Pons (tissue), 1 donor: Measurements from ENCODE around the gene SP4.
A peak's percentile ranks its signal among the peaks of the same experiment; 100 is the strongest.

Source experiments
- DNase-seq: peaks from one replicate; pipeline ENCODE4 v3.0.0-alpha.2; 2016; ENCODE audit warnings: low spot score

Gene SP4

DNA sequence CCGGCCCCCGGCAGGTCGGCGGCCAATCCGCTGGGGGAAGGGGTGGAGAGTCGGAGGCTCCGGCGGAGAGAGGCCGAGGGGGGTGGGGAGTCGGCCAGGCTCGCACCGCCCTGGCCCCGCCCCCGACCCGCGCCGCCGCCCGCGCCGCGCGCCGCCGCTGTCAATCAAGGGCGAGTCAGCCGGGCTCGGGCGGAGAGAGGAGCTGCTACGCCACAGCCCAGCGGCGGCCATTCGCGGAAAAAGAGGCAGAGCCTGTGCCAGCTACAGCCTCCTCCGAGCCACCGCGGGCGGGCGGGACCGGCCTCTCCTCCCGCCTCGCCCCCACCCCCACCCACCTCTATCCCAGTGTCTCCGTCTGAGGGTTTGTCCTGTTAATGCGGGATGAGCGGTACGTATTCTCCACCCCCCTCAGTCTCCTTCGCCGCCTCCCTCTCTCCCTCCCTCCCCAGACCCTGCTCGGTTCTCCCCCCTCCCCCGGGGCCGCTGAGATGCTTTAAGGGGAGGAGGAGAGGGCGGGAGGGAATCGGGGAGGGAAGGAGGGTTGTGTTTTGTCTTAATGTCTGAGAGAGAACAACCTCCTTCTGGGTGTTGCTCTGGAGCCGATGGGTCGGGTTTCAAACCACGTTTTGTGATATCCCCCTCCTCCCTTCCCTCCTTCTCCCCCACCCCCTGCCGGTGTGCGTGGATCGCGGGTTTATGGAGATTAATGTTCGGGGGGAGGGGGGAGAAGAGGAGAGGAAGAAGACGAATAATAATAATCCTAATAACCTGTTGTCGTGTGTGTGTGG, at the start of gene SP4:
TSS of gene SP4 (plus strand) at position 213 of the 788 bp plus-strand sequence. CDS start at position 382, 169 bp downstream.
- peak; percentile 93 for DNase-seq

DNA sequence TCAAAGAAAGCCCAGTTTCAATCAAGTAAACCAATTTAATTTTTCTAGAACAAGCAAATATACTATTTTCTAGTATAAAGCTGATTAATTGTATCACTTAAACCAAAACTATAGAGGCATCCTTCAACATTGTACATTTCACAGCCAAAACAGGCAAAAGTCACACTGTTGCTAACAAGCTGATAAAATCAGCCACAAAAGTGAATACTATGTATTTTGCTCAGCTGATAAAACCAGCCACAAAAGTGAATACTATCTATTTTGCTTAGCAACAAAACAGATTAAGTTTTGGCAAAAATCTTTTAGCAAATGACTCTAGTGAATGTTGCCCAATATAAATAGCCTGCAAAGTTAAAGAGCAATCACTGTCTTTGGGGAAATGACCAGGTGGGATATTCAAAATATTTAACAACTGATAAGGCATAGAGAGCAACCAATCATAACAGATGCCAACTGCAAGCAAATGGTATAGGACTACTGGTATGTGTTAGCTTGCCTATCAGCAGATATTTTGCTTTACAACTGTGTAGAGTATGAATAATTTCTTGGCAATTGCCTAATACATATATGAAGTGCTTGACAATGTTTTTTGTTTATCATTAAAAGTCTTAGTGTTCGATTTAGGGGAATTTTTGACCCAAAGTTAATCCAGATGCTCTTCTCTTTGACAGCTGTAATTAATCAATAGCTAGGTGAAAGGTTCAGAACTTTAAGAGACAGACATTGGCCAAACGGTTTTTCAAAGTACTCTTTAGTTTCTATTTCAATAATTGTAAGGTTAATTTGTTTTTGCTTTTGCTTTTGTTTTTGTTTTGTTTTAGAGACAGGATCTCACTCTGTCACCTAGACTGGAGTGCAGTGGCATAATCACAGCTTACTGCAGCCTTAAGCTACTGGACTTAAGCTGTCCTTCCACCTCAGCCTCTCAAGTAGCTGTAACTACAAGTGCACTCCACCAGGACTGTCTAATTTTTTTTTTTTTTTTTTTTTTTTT, 44.4 kb upstream of the SP4 start:
- no peak for DNase-seq

DNA sequence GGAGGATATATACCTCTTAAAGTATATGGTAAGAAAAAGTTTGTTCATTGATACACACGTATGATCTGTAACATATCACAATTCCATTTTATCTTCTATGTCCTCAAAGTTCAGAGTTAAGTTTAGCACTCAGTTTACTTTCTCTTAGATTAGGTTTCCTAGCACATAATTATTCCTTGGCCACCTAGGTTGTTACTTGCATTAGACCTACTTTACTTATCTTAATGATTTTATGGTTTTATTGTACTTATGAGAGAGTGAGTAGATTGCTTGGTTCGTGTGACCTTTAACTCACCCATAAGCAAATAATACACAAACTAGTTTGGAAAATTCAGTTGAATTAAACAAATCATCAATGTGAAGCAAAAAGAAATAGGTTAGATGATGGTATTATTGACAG, 33.9 kb upstream of the SP4 start:
- no peak for DNase-seq

DNA sequence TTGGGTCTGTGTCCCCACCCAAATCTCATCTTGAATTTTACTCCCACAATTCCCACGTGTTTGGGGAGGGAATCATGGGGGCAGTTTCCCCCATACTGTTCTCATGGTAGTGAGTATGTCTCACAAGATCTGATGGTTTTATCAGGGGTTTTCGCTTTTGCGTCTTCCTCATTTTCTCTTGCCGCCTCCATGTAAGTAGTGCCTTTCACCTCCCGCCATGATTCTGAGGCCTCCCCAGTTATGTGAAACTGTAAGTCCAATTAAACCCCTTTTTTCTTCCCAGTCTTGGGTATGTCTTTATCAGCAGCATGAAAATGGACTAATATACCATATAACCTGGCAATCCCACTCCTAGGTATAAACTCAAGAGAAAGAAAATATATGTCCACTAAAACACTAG, 25.9 kb upstream of the SP4 start:
- DNase-seq: no peak

DNA sequence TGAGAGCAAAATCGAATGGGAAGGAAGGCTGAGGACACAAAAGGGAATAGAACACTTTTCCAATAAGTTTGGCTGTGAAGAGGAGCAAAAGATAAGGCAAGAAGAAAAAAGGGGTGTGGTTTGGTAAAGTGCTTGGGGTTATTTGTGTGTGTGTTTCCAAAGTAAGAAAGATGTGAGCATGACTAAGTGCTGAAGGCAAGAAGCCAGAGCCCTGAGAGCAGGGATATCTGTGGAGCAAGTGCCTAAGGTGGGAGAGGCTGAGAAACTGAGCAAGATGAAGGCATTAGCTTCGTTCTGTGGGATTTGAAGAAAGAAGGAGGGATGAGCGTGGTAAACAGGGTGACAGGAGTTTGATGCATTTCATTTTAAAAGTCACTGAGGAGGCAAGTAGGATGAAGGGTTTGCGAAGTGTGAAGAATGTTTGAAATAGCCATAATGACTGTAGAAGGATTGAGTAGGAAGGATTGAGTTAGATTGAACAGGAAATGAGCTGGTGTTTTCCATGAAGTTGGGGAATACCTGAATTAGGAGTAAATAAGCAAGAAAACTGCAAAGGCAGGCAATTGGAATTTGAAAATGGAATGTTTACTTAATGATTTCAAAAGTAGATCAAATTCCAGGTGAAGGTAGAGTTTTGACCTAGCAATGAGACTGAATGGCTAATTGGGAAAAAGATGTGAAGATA, 19.9 kb upstream of the SP4 start:
- no peak for DNase-seq

DNA sequence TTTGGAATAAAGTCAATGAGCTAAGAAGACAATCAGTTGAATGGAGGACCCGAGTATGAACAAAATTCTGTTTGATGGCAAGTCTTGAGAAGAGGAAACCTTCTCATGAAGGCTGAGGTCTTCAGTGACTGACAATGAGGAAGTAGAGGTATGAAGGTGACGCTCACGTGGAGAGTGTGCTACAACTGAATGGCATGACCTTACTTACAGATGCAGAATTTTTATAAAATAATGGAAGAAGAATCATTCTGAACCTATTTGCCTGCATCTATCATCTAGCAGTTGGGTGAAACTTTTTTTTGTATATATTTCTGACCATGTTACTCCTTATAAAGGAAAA, 19.4 kb upstream of the SP4 start:
- no peak for DNase-seq

DNA sequence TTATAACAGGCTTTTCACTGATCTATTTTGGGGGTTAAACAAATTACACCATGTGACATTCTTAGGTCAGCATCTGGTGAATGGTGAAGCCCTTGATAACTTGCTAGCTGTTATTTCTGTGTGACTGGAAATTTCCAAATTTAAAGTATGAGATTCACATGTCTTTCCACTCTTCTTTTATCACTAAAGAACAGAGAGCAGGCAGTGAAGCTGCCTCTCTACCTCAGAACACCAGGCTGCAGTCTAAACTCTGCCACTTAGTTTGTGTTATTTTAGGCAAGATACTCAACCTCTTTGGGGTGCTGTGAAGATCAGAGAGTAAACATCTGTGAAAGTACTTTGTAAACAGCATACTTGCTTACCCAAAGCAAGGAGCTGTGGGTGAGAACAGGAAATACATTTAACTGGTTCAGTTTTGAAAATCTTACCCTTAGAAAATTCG, 15.5 kb upstream of the SP4 start:
- DNase-seq: no peak

DNA sequence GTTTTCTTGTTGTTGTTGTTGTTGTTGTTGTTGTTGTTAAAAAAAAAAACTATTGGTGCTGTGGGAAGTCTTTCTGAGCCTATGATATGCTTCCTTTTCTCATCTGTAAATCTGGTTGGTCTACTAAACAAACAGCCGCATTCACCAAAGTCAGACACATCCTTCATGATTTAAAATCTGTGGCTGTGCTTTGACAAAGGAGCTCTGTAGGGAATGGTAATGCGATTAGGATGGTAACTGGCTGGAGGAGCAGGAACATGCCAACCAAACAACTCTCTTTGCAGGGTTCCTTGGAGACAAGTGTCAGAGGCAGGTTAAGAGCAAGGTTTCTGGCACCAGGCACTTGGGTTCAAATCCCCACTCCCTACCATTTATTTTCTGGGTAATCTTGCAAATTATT, 14.9 kb upstream of the SP4 start:
- peak; percentile 93 for DNase-seq

DNA sequence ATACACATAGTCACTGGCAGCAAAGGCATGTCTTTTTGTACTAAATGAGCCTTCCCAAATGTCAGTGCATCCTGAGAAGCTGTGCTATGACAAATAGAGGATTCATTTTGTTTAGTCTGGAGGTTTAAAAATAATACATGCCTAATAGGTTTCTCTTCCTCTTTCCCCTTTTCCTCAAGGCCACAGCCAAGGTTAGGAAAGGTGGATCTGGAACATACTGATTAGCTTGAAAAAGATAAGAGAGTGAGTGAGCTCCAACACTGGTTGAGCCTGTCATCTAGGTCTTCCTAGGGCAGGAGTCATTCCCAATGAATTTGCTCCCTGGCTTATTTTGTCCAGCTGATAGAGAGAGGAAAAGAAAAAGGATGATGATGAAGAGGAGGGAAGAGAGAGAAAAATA, 14.4 kb upstream of the SP4 start:
- no peak for DNase-seq

DNA sequence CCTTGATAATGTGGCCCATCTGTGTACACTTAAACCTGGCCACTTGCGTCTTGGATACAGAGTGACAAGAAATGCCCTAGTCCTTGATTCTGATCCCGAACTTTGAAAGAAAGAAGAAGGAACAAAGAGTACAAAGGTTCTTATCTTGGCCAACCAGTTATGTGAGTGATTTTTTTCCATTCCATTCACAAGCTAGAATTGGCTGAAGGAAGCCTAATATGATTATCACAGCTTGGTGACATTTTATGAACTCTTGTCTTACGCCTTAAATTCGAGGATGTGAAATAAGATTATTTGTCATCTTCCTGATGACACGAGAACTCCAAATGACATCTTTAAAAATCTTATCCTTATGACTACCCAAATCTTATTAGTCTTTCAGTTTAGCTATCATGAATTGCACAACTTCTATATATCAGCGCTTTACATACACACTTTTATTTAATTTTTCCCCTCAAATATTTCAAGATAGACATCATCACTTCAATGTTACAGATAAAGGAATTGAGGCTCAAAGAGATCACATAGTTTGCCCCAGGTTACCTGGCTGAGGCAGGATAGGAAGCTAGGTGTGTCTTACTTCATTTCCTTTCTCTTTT, 13.0 kb upstream of the SP4 start:
- no peak for DNase-seq

DNA sequence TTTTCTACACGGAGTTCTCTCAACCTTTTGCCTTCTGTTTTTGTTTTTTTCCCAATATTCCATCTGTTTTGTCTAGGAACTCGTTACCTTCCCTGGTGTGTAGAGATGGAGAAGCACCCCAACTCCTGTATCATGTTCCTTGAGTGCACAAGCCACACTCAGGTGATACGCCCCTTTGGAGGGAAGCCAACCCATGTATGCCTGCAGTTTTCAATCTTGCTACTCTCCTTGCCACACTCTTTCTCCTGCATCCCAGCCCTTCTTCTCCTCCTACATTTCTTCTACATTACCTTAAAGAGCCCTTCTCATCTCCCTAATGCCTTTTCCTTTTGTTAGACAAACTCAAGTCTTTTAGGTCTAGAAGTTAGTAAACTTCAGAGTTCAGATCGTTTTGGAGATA, 10.2 kb upstream of the SP4 start:
- no peak for DNase-seq

DNA sequence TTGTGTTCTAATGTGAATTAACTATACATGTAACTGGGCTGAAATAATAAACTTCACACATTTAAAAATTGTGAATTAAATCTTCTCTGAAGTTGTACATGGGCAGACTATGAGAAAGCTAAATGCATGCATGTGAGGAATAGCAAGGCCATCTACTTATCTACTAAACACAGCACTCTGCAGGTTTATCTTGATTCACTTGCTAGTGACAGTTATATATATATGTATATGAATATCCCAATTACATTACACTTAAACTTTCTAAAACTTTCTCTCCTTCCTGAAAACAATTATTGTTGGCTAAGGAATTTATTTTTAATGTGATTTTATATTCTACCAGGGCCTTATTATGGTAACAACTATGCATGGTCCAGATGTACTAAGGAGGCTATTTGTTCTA, 5.1 kb upstream of the SP4 start:
- DNase-seq: no peak

DNA sequence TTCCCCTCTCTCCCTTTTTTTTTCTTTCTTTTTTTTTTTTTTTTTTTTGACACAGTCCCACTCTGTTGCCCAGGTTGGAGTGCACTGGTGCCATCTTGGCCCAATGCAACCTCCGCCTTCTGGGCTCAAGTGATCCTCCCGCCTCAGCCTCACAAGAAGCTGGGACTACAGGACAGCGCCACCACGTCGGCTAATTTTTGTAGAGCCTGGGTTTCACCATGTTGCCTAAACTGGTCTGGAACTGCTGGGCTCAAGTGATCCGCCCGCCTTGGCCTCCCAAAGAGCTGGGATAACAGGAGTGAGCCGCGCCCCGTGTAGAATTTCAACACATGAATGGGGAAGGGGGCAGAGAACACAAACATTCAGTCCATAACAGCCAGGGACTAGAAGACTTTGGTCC, 2.6 kb upstream of the SP4 start:
- DNase-seq: no peak

DNA sequence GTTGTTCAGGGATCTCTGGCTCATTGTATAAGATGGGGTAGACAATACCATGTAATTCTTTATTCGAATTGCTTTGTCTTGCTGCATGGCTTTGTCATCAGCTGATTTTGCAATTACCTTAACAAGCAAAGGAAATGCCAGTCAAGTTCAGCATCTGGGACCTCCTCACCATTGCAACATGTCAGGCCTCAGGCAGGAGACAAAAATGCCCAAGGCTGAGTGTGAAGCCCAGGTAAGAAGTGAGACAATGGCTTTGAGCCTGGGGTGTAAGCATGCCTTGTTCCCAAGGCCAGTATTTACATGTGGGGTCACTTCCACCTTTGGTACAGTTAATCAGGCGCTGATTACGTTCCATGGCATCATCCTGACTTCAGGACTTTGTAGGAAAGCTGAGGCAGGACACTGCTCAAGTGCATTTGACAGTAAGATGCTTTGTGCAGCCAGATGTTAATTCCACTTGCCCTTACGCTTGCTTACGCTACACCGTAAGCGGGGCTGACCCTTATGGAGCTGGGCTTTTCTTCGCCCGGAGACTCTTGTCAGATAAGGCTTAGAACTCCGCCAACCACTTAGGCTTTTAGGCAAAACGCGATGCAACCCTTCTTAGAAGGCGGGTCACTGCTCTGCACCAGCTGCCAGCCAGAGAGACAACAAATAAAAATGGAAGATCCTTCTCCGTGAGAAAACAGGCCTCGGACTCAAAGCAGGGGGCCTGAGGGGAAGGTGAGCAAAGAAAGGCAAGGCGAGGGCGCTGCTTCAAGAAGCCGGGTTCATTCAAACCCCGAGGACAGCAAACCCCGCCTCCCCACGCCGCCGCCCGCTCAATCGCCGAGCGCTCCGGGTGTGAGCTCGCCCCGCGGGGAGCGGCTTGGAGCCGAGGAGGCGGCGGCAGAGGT, 1.3 kb upstream of the SP4 start:
- peak; percentile 8 for DNase-seq

DNA sequence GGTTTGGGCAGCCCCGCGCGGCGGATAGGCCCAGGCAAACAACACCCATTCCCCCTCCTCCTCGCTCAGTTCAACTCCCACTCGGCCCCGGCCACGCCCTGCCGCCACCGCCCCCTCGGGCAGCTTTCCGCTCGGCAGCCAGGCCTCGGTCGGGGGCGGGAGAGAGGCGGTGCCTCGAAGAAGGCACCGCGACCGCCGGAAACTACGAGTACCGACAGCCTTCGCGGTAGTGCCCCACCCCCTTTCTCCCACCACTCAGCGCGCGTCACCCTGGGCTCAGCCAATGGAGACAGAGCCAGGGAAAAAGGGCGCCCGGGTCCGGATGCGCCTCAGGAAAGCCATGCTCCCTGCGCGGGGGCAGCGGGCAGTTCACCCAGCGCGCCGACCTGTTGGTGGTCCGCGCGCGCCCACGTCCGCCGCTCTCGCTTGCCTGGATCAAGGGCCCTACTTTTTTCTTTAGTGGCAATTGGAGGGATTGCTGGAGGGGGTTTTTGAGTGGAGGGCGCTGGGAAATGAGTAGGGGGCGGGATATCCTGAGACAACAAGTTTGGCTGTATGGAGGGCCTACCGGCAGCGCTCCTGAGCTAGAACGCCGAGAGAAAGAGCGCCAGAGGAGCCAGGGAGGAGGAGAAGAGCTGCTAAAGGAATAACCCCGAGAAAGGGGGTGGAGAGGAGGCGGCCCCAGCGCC, 557 bp upstream of the SP4 start:
- peak; percentile 98 for DNase-seq

DNA sequence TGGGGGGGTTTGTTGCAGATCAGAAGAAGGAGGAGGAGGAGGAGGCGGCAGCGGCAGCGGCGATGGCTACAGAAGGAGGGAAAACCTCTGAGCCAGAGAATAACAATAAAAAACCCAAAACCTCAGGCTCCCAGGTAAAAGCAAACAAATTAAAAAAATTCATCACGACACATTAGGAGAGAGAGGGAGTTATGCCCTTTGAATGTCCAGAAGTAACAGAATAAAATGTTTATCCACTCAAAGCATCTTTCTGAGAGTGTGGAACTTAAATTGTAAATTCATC, 717 bp downstream of the SP4 start:
- DNase-seq: no peak

DNA sequence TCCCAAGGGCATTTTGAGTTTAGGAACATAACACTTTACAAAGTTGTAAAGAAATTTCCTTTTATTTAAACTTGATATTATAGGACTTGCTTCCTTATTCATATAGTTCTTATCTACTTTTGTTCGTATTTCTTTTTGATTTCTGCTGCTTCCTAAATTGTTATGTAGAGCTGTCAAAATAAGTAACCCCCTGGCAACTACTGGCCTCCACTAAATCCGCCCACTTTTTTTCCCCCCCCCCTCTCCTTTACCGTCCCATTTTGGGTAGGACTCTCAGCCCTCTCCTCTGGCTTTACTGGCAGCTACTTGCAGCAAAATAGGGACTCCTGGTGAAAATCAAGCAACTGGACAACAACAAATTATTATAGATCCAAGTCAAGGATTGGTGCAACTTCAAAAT, 1.1 kb downstream of the SP4 start:
- no peak for DNase-seq

DNA sequence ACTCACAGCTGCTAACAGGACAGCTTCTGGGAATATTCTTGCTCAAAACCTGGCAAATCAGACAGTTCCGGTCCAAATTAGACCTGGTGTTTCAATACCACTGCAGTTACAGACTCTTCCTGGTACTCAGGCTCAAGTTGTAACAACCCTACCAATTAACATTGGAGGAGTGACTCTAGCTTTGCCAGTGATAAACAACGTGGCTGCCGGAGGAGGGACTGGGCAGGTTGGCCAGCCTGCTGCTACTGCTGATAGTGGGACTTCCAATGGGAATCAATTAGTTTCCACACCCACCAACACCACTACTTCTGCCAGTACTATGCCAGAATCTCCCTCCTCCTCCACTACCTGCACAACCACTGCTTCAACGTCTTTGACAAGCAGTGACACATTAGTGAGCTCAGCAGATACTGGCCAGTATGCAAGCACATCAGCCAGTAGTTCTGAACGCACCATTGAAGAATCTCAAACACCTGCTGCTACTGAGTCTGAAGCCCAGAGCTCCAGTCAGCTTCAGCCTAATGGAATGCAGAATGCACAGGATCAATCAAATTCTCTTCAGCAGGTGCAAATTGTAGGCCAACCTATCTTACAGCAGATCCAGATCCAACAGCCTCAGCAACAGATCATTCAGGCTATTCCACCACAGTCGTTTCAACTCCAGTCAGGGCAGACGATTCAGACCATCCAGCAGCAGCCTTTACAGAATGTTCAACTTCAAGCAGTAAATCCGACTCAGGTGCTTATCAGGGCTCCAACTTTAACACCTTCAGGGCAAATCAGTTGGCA, 2.1 kb downstream of the SP4 start:
- no peak for DNase-seq

DNA sequence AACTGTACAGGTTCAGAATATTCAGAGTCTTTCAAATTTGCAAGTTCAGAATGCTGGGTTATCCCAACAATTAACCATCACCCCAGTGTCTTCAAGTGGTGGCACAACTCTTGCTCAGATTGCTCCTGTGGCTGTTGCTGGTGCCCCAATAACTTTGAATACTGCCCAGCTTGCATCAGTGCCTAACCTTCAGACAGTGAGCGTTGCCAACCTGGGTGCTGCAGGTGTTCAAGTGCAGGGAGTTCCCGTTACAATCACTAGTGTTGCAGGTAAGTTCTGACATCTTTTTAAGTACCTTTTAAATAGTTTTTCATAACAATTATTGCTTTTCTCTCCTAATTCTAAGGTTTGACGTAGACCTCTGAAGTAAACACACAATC, 2.7 kb downstream of the SP4 start:
- no peak for DNase-seq
